ENCODE measurements around the gene ALDH5A1. TPM values are rescaled to one million over a fixed set of nuclear protein-coding genes. Genes with fewer than 3 reads are reported as not detected.

ALDH5A1 gene
- total and polyA plus RNA-seq, 2 donors (not counting 1 experiment from before 2014, with no cell fraction given) = 5.7 to 26.3 TPM

GRCh38 chr6:24451581-24452388, 43.0 kb upstream of the ALDH5A1 start:
- ChIA-PET CTCF (no interaction called here), POLR2A (no interaction called here)
- DNase-seq (no peak), ATAC-seq (ENCODE audit: low read depth) (no peak)
- Histone ChIP-seq H4K20me1 (ENCODE audit: control insufficient read depth, insufficient read depth, low read length, poor library complexity, severe bottlenecking) (no peaks in the 10 kb centered on the region), H3K4me1 (ENCODE audit: control insufficient read depth in 2 of 2, insufficient read depth in 2 of 2, low read length in 2 of 2) (no peaks in the 10 kb centered on the region), H3K4me3 (ENCODE audit: control extremely low read depth in 1 of 5, extremely low read depth in 1 of 5, insufficient read depth in 1 of 5, low read depth in 2 of 5, low read length in 4 of 5) (no peak overlapping the region), H2AFZ (ENCODE audit: insufficient read depth, low read depth, low read length, poor library complexity, severe bottlenecking) (no peak overlapping the region), H3K9ac (ENCODE audit: low read length) (no peak overlapping the region), H3K27me3 (replicated peaks in 1 of 4; ENCODE audit: control extremely low read depth in 1 of 4, control insufficient read depth in 3 of 4, insufficient read depth in 4 of 4, low read length in 3 of 4) (no peaks in the 10 kb centered on the region), H3K79me2 (ENCODE audit: control insufficient read depth, insufficient read depth, low read length) (no peaks in the 10 kb centered on the region), H3K4me2 (replicated peaks; ENCODE audit: low read depth, low read length, poor library complexity, severe bottlenecking) (no peak overlapping the region), H3K36me3 (replicated peaks in 1 of 2; ENCODE audit: control extremely low read depth in 1 of 2, control insufficient read depth in 1 of 2, extremely low read depth in 1 of 2, insufficient read depth in 2 of 2, low read length in 1 of 2) (no peaks in the 10 kb centered on the region), H3K9me3 (ENCODE audit: control extremely low read depth in 1 of 3, control insufficient read depth in 2 of 3, insufficient read depth in 1 of 3, low read length in 2 of 3) (no peaks in the 10 kb centered on the region), H3K27ac (ENCODE audit: low read length in 2 of 2) (no peak overlapping the region)
- H3K27ac Mint-ChIP-seq = no peak overlapping the region
- intact Hi-C loops (cut with micrococcal nuclease) = no loop called here
- H3K9me3 Mint-ChIP-seq (ENCODE audit: insufficient read depth) = no peaks in the 10 kb centered on the region
- no peak for TF ChIP-seq EZH2 (IDR thresholded peaks at IDR 0.05; ENCODE audit: borderline replicate concordance, insufficient read depth, low read depth, low read length, poor library complexity, severe bottlenecking)
- TF ChIP-seq, protein P1, sequence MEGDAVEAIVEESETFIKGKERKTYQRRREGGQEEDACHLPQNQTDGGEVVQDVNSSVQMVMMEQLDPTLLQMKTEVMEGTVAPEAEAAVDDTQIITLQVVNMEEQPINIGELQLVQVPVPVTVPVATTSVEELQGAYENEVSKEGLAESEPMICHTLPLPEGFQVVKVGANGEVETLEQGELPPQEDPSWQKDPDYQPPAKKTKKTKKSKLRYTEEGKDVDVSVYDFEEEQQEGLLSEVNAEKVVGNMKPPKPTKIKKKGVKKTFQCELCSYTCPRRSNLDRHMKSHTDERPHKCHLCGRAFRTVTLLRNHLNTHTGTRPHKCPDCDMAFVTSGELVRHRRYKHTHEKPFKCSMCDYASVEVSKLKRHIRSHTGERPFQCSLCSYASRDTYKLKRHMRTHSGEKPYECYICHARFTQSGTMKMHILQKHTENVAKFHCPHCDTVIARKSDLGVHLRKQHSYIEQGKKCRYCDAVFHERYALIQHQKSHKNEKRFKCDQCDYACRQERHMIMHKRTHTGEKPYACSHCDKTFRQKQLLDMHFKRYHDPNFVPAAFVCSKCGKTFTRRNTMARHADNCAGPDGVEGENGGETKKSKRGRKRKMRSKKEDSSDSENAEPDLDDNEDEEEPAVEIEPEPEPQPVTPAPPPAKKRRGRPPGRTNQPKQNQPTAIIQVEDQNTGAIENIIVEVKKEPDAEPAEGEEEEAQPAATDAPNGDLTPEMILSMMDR (IDR thresholded peaks at IDR 0.05) = no peak
- WGBS (ENCODE audit: insufficient coverage) = 86% methylated on average over 10 of the region's 13 CpGs
- H3K27me3 Mint-ChIP-seq = no peaks in the 10 kb centered on the region
- H3K4me1 Mint-ChIP-seq = no peaks in the 10 kb centered on the region
- no peak overlapping the region for H3K4me3 Mint-ChIP-seq

- Histone ChIP-seq H3K9me3 (ENCODE audit: control extremely low read depth in 1 of 3, control insufficient read depth in 2 of 3, insufficient read depth in 1 of 3, low read length in 2 of 3) (no peaks in the 10 kb centered on the region), H3K4me1 (ENCODE audit: control insufficient read depth in 2 of 2, insufficient read depth in 2 of 2, low read length in 2 of 2) (no peaks in the 10 kb centered on the region), H3K4me2 (replicated peaks; ENCODE audit: low read depth, low read length, poor library complexity, severe bottlenecking) (no peak overlapping the region), H2AFZ (ENCODE audit: insufficient read depth, low read depth, low read length, poor library complexity, severe bottlenecking) (no peak overlapping the region), H3K79me2 (ENCODE audit: control insufficient read depth, insufficient read depth, low read length) (no peaks in the 10 kb centered on the region), H3K9ac (ENCODE audit: low read length) (no peak overlapping the region), H3K27ac (ENCODE audit: low read length in 2 of 2) (no peak overlapping the region), H3K4me3 (ENCODE audit: control extremely low read depth in 1 of 5, extremely low read depth in 1 of 5, insufficient read depth in 1 of 5, low read depth in 2 of 5, low read length in 4 of 5) (no peak overlapping the region), H3K36me3 (replicated peaks in 1 of 2; ENCODE audit: control extremely low read depth in 1 of 2, control insufficient read depth in 1 of 2, extremely low read depth in 1 of 2, insufficient read depth in 2 of 2, low read length in 1 of 2) (no peaks in the 10 kb centered on the region), H3K27me3 (replicated peaks in 1 of 4; ENCODE audit: control extremely low read depth in 1 of 4, control insufficient read depth in 3 of 4, insufficient read depth in 4 of 4, low read length in 3 of 4) (no peaks in the 10 kb centered on the region), H4K20me1 (ENCODE audit: control insufficient read depth, insufficient read depth, low read length, poor library complexity, severe bottlenecking) (no peaks in the 10 kb centered on the region)
- no peak for ATAC-seq (ENCODE audit: low read depth)
- POLR2A ChIA-PET = no interaction called here
- CTCF ChIA-PET = no interaction called here
- intact Hi-C loops (cut with micrococcal nuclease) = no loop called here
- no peak for TF ChIP-seq EZH2 (IDR thresholded peaks at IDR 0.05; ENCODE audit: borderline replicate concordance, insufficient read depth, low read depth, low read length, poor library complexity, severe bottlenecking)
- TF ChIP-seq, protein P1 (IDR thresholded peaks at IDR 0.05) = no peak
- H3K9me3 Mint-ChIP-seq (ENCODE audit: insufficient read depth) = no peaks in the 10 kb centered on the region
- no peak overlapping the region for H3K4me3 Mint-ChIP-seq
- H3K4me1 Mint-ChIP-seq = no peaks in the 10 kb centered on the region
- no peaks in the 10 kb centered on the region for H3K27me3 Mint-ChIP-seq
- DNase-seq = no peak
- H3K27ac Mint-ChIP-seq = no peak overlapping the region
- WGBS (ENCODE audit: insufficient coverage) = 93% methylated on average over 9 of the region's 10 CpGs
These were observed 40.8 kb upstream of the ALDH5A1 start for GRCh38 chr6:24453921-24454320.

All from B cell (primary cell).